H1 (cell line): ENCODE measurements around the gene MAP2K1. TPM values are rescaled to one million over a fixed set of nuclear protein-coding genes. Genes with fewer than 3 reads are reported as not detected.

ENCODE experiments used
- CTCF ChIA-PET: fragments of 300-600 bp; sonication (Branson Sonifier 250); formaldehyde crosslinking; loops from one replicate; lab custom pipeline; 2021; ENCODE audit not compliant: partially characterized antibody; lab: Charles Lee
- POLR2A ChIA-PET: fragments of 300-600 bp; sonication (Branson Sonifier 250); formaldehyde crosslinking; loops from one replicate; lab custom pipeline; 2021; ENCODE audit warnings: inconsistent platforms; ENCODE audit not compliant: partially characterized antibody; lab: Charles Lee
- DNase-seq, 2 experiments: peaks; one replicate each; pipeline versions ENCODE4 v3.0.0 to v3.0.0-alpha.2; 2010 to 2022; ENCODE audit warnings: low spot score in 2 of 2, low read depth in 1 of 2, mixed read lengths in 1 of 2
- FAIRE-seq: peaks from 2 replicates; lab custom pipeline; 2011; peaks lifted over from hg19 to GRCh38; lab: Jason Lieb, UNC
- H2AFZ ChIP-seq: 2 replicates; pipeline ENCODE4 v1.8.1; 2012; ENCODE audit warnings: low read length, inconsistent platforms
- H2AK5ac ChIP-seq: 2 replicates; pipeline ENCODE4 v1.6.1; 2013; ENCODE audit warnings: low read depth, low read length
- H2BK120ac ChIP-seq: replicated peaks from 2 replicates; pipeline ENCODE3; 2013; ENCODE audit warnings: low read depth, low read length, inconsistent platforms
- H2BK12ac ChIP-seq: 2 replicates; pipeline ENCODE4 v1.6.1; 2013; ENCODE audit warnings: low read depth, low read length
- H2BK15ac ChIP-seq: 2 replicates; pipeline ENCODE4 v1.6.1; 2013; ENCODE audit warnings: low read length
- H2BK20ac ChIP-seq: 2 replicates; pipeline ENCODE4 v1.6.1; 2013; ENCODE audit warnings: low read length
- H2BK5ac ChIP-seq: 2 replicates; pipeline ENCODE4 v1.6.1; 2013; ENCODE audit warnings: low read depth, low read length
- H3K14ac ChIP-seq: 2 replicates; pipeline ENCODE4 v1.6.1; 2013; ENCODE audit warnings: inconsistent platforms; ENCODE audit not compliant: insufficient read length
- H3K18ac ChIP-seq: 2 replicates; pipeline ENCODE4 v1.6.1; 2013; ENCODE audit warnings: low read length; ENCODE audit errors: extremely low read depth
- H3K23ac ChIP-seq: 2 replicates; pipeline ENCODE4 v1.6.1; 2013; ENCODE audit warnings: inconsistent platforms; ENCODE audit not compliant: insufficient read length
- H3K23me2 ChIP-seq: 2 replicates; pipeline ENCODE4 v1.6.1; 2013; ENCODE audit warnings: low read depth, low read length
- H3K27ac ChIP-seq: 2 replicates; pipeline ENCODE4 v1.6.1; 2011; ENCODE audit warnings: low read depth, low read length, inconsistent platforms
- H3K27me3 ChIP-seq, 4 experiments: replicated peaks in 1 of 4; 1 replicate in 1 of 4; 2 replicates in 3 of 4; pipeline versions ENCODE4 v1.6.1 to v1.8.1; 2011 to 2013; ENCODE audit warnings: low read length in 3 of 4, mild to moderate bottlenecking in 3 of 4, inconsistent platforms in 2 of 4, mixed read lengths in 2 of 4, moderate library complexity in 1 of 4; ENCODE audit not compliant: control insufficient read depth in 3 of 4, insufficient read depth in 3 of 4; ENCODE audit errors: extremely low read depth in 1 of 4
- H3K36me3 ChIP-seq, 4 experiments: 2 replicates each; pipeline versions ENCODE4 v1.6.1 to v1.8.1; 2011 to 2013; ENCODE audit warnings: mild to moderate bottlenecking in 4 of 4, low read length in 3 of 4, moderate library complexity in 2 of 4, control low read depth in 1 of 4, inconsistent platforms in 1 of 4; ENCODE audit not compliant: insufficient read depth in 4 of 4, control insufficient read depth in 2 of 4
- H3K4ac ChIP-seq: replicated peaks from 2 replicates; pipeline ENCODE3; 2013; ENCODE audit warnings: low read length, low read depth, mixed read lengths, inconsistent platforms; ENCODE audit not compliant: insufficient read length
- H3K4me1 ChIP-seq, 4 experiments: replicated peaks in 1 of 4; 1 replicate in 1 of 4; 2 replicates in 3 of 4; pipeline versions ENCODE4 v1.6.1 to v1.8.1; 2011 to 2013; ENCODE audit warnings: low read length in 3 of 4, inconsistent platforms in 2 of 4, mixed read lengths in 1 of 4; ENCODE audit not compliant: insufficient read depth in 4 of 4, control insufficient read depth in 3 of 4
- H3K4me2 ChIP-seq, 2 experiments: 2 replicates each; pipeline versions ENCODE4 v1.6.1 to v1.8.1; 2011 to 2013; ENCODE audit warnings: low read depth in 2 of 2, low read length in 2 of 2, control low read depth in 1 of 2, inconsistent platforms in 1 of 2, mild to moderate bottlenecking in 1 of 2; ENCODE audit not compliant: insufficient read depth in 1 of 2
- H3K4me3 ChIP-seq, 4 experiments: fragments of 200-600, 300-600 bp in 1 of 4; sonication (generic), shearing (Covaris generic), sonication (Bioruptor Twin) in 1 of 4; 2 replicates each; pipeline versions ENCODE4 v1.5.1 to v1.8.1; 2011 to 2016; ENCODE audit warnings: low read length in 4 of 4, low read depth in 3 of 4, control low read depth in 2 of 4, inconsistent platforms in 2 of 4, mild to moderate bottlenecking in 2 of 4, mixed read lengths in 1 of 4, moderate library complexity in 1 of 4; ENCODE audit not compliant: insufficient read depth in 2 of 4; ENCODE audit errors: extremely low read depth in 1 of 4
- H3K56ac ChIP-seq: replicated peaks from 2 replicates; pipeline ENCODE3; 2013; ENCODE audit warnings: low read depth, mild to moderate bottlenecking, mixed read lengths, low read length, inconsistent platforms; ENCODE audit not compliant: insufficient read length
- H3K79me1 ChIP-seq: 2 replicates; pipeline ENCODE4 v1.6.1; 2013; ENCODE audit warnings: low read depth, low read length, control low read depth
- H3K79me2 ChIP-seq, 2 experiments: 2 replicates each; pipeline versions ENCODE4 v1.6.1 to v1.8.1; 2012 to 2013; ENCODE audit warnings: low read length in 2 of 2, mild to moderate bottlenecking in 2 of 2, inconsistent platforms in 1 of 2; ENCODE audit not compliant: insufficient read depth in 2 of 2, control insufficient read depth in 1 of 2
- H3K9ac ChIP-seq, 4 experiments: replicated peaks in 1 of 4; 1 replicate in 1 of 4; 2 replicates in 3 of 4; pipeline versions ENCODE4 v1.6.1 to v1.8.1; 2011 to 2013; ENCODE audit warnings: low read depth in 3 of 4, low read length in 3 of 4, control low read depth in 2 of 4, mild to moderate bottlenecking in 2 of 4, moderate library complexity in 2 of 4, inconsistent platforms in 1 of 4; ENCODE audit errors: extremely low read depth in 1 of 4
- H3K9me3 ChIP-seq, 2 experiments: 2 replicates each; pipeline versions ENCODE4 v1.6.1 to v1.8.1; 2012 to 2013; ENCODE audit warnings: mild to moderate bottlenecking in 2 of 2, moderate library complexity in 2 of 2, control low read depth in 1 of 2, inconsistent platforms in 1 of 2, low read depth in 1 of 2, low read length in 1 of 2, mixed read lengths in 1 of 2; ENCODE audit not compliant: insufficient read depth in 2 of 2
- H4K20me1 ChIP-seq, 2 experiments: replicated peaks in 1 of 2; 2 replicates each; pipeline versions ENCODE3 to v1.8.1; 2011 to 2013; ENCODE audit warnings: inconsistent platforms in 2 of 2, low read length in 2 of 2, mild to moderate bottlenecking in 1 of 2; ENCODE audit not compliant: insufficient read depth in 2 of 2, control insufficient read depth in 1 of 2
- H4K5ac ChIP-seq: 2 replicates; pipeline ENCODE4 v1.6.1; 2013; ENCODE audit warnings: low read length, low read depth, mixed read lengths, inconsistent platforms; ENCODE audit not compliant: insufficient read length
- H4K8ac ChIP-seq: 2 replicates; pipeline ENCODE4 v1.8.0; 2013; ENCODE audit warnings: mild to moderate bottlenecking, moderate library complexity, low read length, inconsistent platforms; ENCODE audit not compliant: insufficient read depth; ENCODE audit errors: extremely low read depth
- H4K91ac ChIP-seq: replicated peaks from 2 replicates; pipeline ENCODE3; 2013; ENCODE audit warnings: low read length, mixed read lengths, inconsistent platforms; ENCODE audit not compliant: insufficient read length
- CTBP2 ChIP-seq: IDR thresholded peaks from 2 replicates; pipeline ENCODE4 v1.7.0; 2011; ENCODE audit warnings: borderline replicate concordance, mild to moderate bottlenecking, moderate library complexity, mixed read lengths, low read length; ENCODE audit not compliant: insufficient read depth, insufficient read length
- SRF ChIP-seq: IDR thresholded peaks from 2 replicates; pipeline ENCODE4 v1.6.1; 2011; ENCODE audit warnings: mild to moderate bottlenecking, low read depth, low read length, moderate library complexity
- TCF12 ChIP-seq: IDR thresholded peaks from 2 replicates; pipeline ENCODE4 v1.6.1; 2011; ENCODE audit warnings: low read depth, mild to moderate bottlenecking, low read length
- WGBS, 2 experiments: shearing (Covaris generic) in 1 of 2; methylation state at CpG; one replicate each; pipeline versions ENCODE4 v1.1.6 to v1.1.7; 2013 to 2015; ENCODE audit warnings: low lambda C conversion rate in 2 of 2, mixed read lengths in 2 of 2, inconsistent platforms in 1 of 2, low coverage in 1 of 2, missing lambda C conversion rate in 1 of 2; ENCODE audit not compliant: insufficient replicate concordance in 2 of 2, insufficient coverage in 1 of 2, insufficient read length in 1 of 2; ENCODE audit errors: extremely low coverage in 1 of 2, missing lambda C conversion rate in 1 of 2; 5-methylcytosine and 5-hydroxymethylcytosine counted together
- polyA plus RNA-seq, 7 experiments: library from polyadenylated mRNA; depleted of rRNA in 3 of 7; stranded (reverse) in 5 of 7; unstranded in 2 of 7; fragments of >200 nt in 5 of 7; fragments of 200-250 nt in 2 of 7; gene quantifications; 1 replicate in 5 of 7; 2 replicates in 1 of 7; 4 replicates in 1 of 7; pipeline versions ENCODE4 v1.2.1 to v1.2.3, GENCODE V29; 2011 to 2013; ENCODE audit warnings: missing spikeins in 2 of 7, mixed read lengths in 2 of 7
- total RNA-seq: library from RNA; stranded (reverse); fragmentation: NEBNext Ultra II Directional; extraction: Animal tissue kit (Norgen Biotek cat#: 25700); gene quantifications from 2 replicates; pipeline ENCODE4 v1.2.1, GENCODE V29; 2021

MAP2K1 gene
- total and polyA plus RNA-seq, 2 of the 8 experiments (the other 6 are each of a cell fraction or from before 2014, with no cell fraction given), result 54.7 to 78.2 TPM

- Histone ChIP-seq H4K91ac (no peak overlapping the region), H3K4ac (no peak overlapping the region), H2BK15ac (no peak overlapping the region), H3K56ac (no peak overlapping the region), H3K27me3 (no peaks in the 10 kb centered on the region), H4K8ac (no peak overlapping the region), H3K9me3 (peaks cover 10 to 18% of the 10 kb centered on the region in 2 experiments), H2BK120ac (no peak overlapping the region), H4K5ac (no peak overlapping the region), H2BK20ac (no peak overlapping the region), H3K27ac (no peak overlapping the region), H3K79me2 (peaks cover 28 to 97% of the 10 kb centered on the region in 2 experiments), H2BK12ac (no peak overlapping the region), H2AFZ (no peak overlapping the region), H4K20me1 (peaks cover 5 to 9% of the 10 kb centered on the region in 2 experiments), H3K4me2 (no peak overlapping the region), H3K18ac (no peak overlapping the region), H3K36me3 (peaks cover 0 to 12% (median 0%) of the 10 kb centered on the region in 4 experiments; a peak in 3 of 8 replicates), H2AK5ac (no peak overlapping the region), H3K23ac (no peak overlapping the region), H3K23me2 (no peaks in the 10 kb centered on the region), H3K14ac (no peak overlapping the region)
- POLR2A ChIA-PET, result interaction anchor here (0.6 to 2.5 kb wide), 4 partner anchors 9 to 87 kb away, joined by 3 to 8 read pairs (median 4); partner anchors contain the start of gene SNAPC5
- WGBS, 2 experiments, result 92% methylated on average over 3 of the region's 3 CpGs; no CpG with 5 or more reads in 1 of the 2 experiments
- CTCF ChIA-PET, result interaction anchor here (1.2 to 2.6 kb wide), 2 partner anchors 8 to 11 kb away, joined by 3 to 11 read pairs; no protein-coding TSS in a partner anchor
- TF ChIP-seq TCF12 (no peak), CTBP2 (no peak), SRF (no peak)
- TF ChIP-seq, all 59 proteins: peak for 0
- peaks cover 0 to 16% (median 3%) of the 10 kb centered on the region in 4 experiments; a peak in 4 of 7 replicates for H3K4me1 ChIP-seq
- FAIRE-seq, result no peak
- DNase-seq, result no peak
- H3K4me3 ChIP-seq, result no peak overlapping the region
- H2BK5ac ChIP-seq, result no peak overlapping the region
- H3K79me1 ChIP-seq, result peaks cover 11% of the 10 kb centered on the region
- H3K9ac ChIP-seq, result no peak overlapping the region
Measured at GRCh38 chr15:66412220-66412619, 25.5 kb downstream of the MAP2K1 start.
